Liver (tissue), 9 donors: ENCODE data around the gene GPR87. TPM values are rescaled to one million over a fixed set of nuclear protein-coding genes. Genes with fewer than 3 reads are reported as not detected.

Experiments
- DNase-seq: peaks from one replicate; pipeline ENCODE4 v3.0.0-alpha.2; 2017; ENCODE audit warnings: low spot score
- H3K27ac ChIP-seq, 2 donors: one replicate each; pipeline ENCODE4 v1.7.0; 2013; ENCODE audit warnings: inconsistent platforms in 2 of 2, low read length in 2 of 2, control low read depth in 1 of 2, low read depth in 1 of 2, mild to moderate bottlenecking in 1 of 2
- H3K27me3 ChIP-seq, 4 donors: one replicate each; pipeline versions ENCODE4 v1.6.1 to v1.7.0; 2013; ENCODE audit warnings: low read length in 3 of 4, inconsistent platforms in 1 of 4, mild to moderate bottlenecking in 1 of 4, moderate library complexity in 1 of 4; ENCODE audit not compliant: control insufficient read depth in 4 of 4, insufficient read depth in 4 of 4
- H3K36me3 ChIP-seq, 4 donors: one replicate each; pipeline versions ENCODE4 v1.6.1 to v1.7.0; 2013; ENCODE audit warnings: low read length in 3 of 4, mild to moderate bottlenecking in 3 of 4, low read depth in 1 of 4, moderate library complexity in 1 of 4; ENCODE audit not compliant: control insufficient read depth in 4 of 4, insufficient read depth in 3 of 4
- H3K4me1 ChIP-seq, 4 donors: one replicate each; pipeline versions ENCODE4 v1.6.1 to v1.7.0; 2013; ENCODE audit warnings: low read length in 3 of 4, mild to moderate bottlenecking in 3 of 4, moderate library complexity in 1 of 4; ENCODE audit not compliant: control insufficient read depth in 4 of 4, insufficient read depth in 4 of 4
- H3K4me3 ChIP-seq, 3 donors: one replicate each; pipeline versions ENCODE4 v1.6.1 to v1.7.0; 2013; ENCODE audit warnings: low read length in 3 of 3, control low read depth in 1 of 3, low read depth in 1 of 3, mild to moderate bottlenecking in 1 of 3
- H3K9ac ChIP-seq, 2 donors: one replicate each; pipeline ENCODE4 v1.7.0; 2013; ENCODE audit warnings: low read length in 2 of 2, mild to moderate bottlenecking in 2 of 2, moderate library complexity in 2 of 2, control low read depth in 1 of 2, low read depth in 1 of 2
- H3K9me3 ChIP-seq, 4 donors: one replicate each; pipeline versions ENCODE4 v1.6.1 to v1.7.0; 2013; ENCODE audit warnings: low read length in 3 of 4; ENCODE audit not compliant: control insufficient read depth in 4 of 4
- EGR1 ChIP-seq, 2 donors: IDR thresholded peaks; 2 replicates each; pipeline ENCODE4 v1.6.1; 2016 to 2018; ENCODE audit warnings: antibody characterized with exemption in 2 of 2, low read depth in 2 of 2
- FOXA1 ChIP-seq: IDR thresholded peaks from 2 replicates; pipeline ENCODE4 v1.6.1; 2016; ENCODE audit warnings: antibody characterized with exemption
- FOXA2 ChIP-seq: IDR thresholded peaks from 2 replicates; pipeline ENCODE4 v1.6.1; 2016; ENCODE audit warnings: antibody characterized with exemption
- GABPA ChIP-seq, 2 donors: IDR thresholded peaks in 1 of 2; conservative IDR thresholded peaks in 1 of 2; 2 replicates each; pipeline ENCODE4 v1.6.1; 2016; ENCODE audit warnings: antibody characterized with exemption in 2 of 2, mild to moderate bottlenecking in 1 of 2, moderate library complexity in 1 of 2
- HNF4A ChIP-seq, 2 donors: conservative IDR thresholded peaks; 2 replicates each; pipeline ENCODE4 v1.6.1; 2016; ENCODE audit warnings: antibody characterized with exemption in 2 of 2, mild to moderate bottlenecking in 2 of 2
- HNF4G ChIP-seq: IDR thresholded peaks from 2 replicates; pipeline ENCODE4 v1.6.1; 2016; ENCODE audit warnings: antibody characterized with exemption
- JUND ChIP-seq, 2 donors: IDR thresholded peaks; 2 replicates each; pipeline ENCODE4 v1.6.1; 2016; ENCODE audit warnings: antibody characterized with exemption in 2 of 2
- MAX ChIP-seq: IDR thresholded peaks from 2 replicates; pipeline ENCODE4 v1.6.1; 2016; ENCODE audit warnings: antibody characterized with exemption
- NR2F2 ChIP-seq: IDR thresholded peaks from 2 replicates; pipeline ENCODE4 v1.6.1; 2016; ENCODE audit warnings: antibody characterized with exemption
- RAD21 ChIP-seq, 2 donors: IDR thresholded peaks; 2 replicates each; pipeline ENCODE4 v1.6.1; 2016; ENCODE audit warnings: antibody characterized with exemption in 2 of 2, mild to moderate bottlenecking in 2 of 2
- SP1 ChIP-seq: IDR thresholded peaks from 2 replicates; pipeline ENCODE4 v1.6.1; 2018; ENCODE audit warnings: antibody characterized with exemption, mild to moderate bottlenecking
- TAF1 ChIP-seq: conservative IDR thresholded peaks from 2 replicates; pipeline ENCODE4 v1.6.1; 2016; ENCODE audit warnings: antibody characterized with exemption, mild to moderate bottlenecking
- YY1 ChIP-seq: IDR thresholded peaks from 2 replicates; pipeline ENCODE4 v1.6.1; 2016; ENCODE audit warnings: antibody characterized with exemption, mild to moderate bottlenecking
- ZBTB33 ChIP-seq: IDR thresholded peaks from 2 replicates; pipeline ENCODE4 v1.6.1; 2016; ENCODE audit warnings: antibody characterized with exemption
- WGBS: extraction: QIAGEN DNeasy Blood & Tissue Kit; methylation state at CpG from one replicate; pipeline ENCODE4 v1.1.7; 2013; 5-methylcytosine and 5-hydroxymethylcytosine counted together
- polyA plus RNA-seq, 2 donors: library from polyadenylated mRNA; stranded (reverse) in 1 of 2; unstranded in 1 of 2; fragments of 200-250 nt in 1 of 2; fragments of >200 nt in 1 of 2; fragmentation: Nextera tagmentation in 1 of 2; extraction: Ambion mirVana in 1 of 2; gene quantifications; one replicate each; pipeline versions ENCODE4 v1.2.1 to v1.2.3, GENCODE V29; 2013 to 2015
- total RNA-seq, 2 donors: library from RNA; depleted of rRNA; stranded (reverse); fragments of >200 nt; gene quantifications; one replicate each; pipeline ENCODE4 v1.2.3, GENCODE V29; 2014
- TF ChIP-seq, protein P1 (sequence below): IDR thresholded peaks from 2 replicates; pipeline ENCODE4 v1.6.1; 2016; ENCODE audit warnings: antibody characterized with exemption, mild to moderate bottlenecking
- TF ChIP-seq, protein P2 (sequence below): IDR thresholded peaks from 2 replicates; pipeline ENCODE4 v1.6.1; 2016; ENCODE audit warnings: antibody characterized with exemption
- donor health status: healthy.
- donor health status: healthy.
- donor health status: healthy.
- donor health status: healthy.
- donor health status: healthy.

The GPR87 gene
- total and polyA plus RNA-seq, 4 donors = not detected

DNA sequence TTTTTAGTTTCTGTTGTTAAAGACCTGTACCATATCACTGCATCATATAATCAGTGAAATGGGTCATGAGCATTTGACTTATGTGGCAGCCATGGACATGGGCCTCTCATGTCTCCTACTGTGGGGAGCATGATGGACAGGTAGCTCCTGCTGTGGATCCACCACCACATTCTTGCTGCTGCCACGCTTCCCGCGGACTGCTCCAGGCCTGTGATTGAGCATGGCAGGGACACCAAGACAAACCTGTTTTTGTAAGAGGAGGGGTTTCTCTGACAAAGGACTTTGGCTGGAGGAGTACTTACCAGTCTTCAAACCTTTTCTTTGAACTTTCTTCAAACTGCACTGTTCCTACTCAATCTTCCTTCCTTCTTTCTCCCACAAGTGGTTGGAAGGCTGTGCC lies 20.4 kb downstream of the GPR87 start (continued):
- TF ChIP-seq, protein P1, sequence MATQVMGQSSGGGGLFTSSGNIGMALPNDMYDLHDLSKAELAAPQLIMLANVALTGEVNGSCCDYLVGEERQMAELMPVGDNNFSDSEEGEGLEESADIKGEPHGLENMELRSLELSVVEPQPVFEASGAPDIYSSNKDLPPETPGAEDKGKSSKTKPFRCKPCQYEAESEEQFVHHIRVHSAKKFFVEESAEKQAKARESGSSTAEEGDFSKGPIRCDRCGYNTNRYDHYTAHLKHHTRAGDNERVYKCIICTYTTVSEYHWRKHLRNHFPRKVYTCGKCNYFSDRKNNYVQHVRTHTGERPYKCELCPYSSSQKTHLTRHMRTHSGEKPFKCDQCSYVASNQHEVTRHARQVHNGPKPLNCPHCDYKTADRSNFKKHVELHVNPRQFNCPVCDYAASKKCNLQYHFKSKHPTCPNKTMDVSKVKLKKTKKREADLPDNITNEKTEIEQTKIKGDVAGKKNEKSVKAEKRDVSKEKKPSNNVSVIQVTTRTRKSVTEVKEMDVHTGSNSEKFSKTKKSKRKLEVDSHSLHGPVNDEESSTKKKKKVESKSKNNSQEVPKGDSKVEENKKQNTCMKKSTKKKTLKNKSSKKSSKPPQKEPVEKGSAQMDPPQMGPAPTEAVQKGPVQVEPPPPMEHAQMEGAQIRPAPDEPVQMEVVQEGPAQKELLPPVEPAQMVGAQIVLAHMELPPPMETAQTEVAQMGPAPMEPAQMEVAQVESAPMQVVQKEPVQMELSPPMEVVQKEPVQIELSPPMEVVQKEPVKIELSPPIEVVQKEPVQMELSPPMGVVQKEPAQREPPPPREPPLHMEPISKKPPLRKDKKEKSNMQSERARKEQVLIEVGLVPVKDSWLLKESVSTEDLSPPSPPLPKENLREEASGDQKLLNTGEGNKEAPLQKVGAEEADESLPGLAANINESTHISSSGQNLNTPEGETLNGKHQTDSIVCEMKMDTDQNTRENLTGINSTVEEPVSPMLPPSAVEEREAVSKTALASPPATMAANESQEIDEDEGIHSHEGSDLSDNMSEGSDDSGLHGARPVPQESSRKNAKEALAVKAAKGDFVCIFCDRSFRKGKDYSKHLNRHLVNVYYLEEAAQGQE = no peak
- TF ChIP-seq EGR1 (IDR thresholded peaks at IDR 0.05; ENCODE audit: low read depth in 2 of 2) (no peak), JUND (IDR thresholded peaks at IDR 0.05) (no peak), NR2F2 (no peak), FOXA2 (no peak), GABPA (IDR thresholded peaks at IDR 0.05 in 1 of 2, conservative IDR thresholded peaks at IDR 0.05 in 1 of 2) (no peak), MAX (no peak), HNF4G (no peak), HNF4A (conservative IDR thresholded peaks at IDR 0.05) (no peak), RAD21 (IDR thresholded peaks at IDR 0.05) (no peak)
- TF ChIP-seq, protein P2, sequence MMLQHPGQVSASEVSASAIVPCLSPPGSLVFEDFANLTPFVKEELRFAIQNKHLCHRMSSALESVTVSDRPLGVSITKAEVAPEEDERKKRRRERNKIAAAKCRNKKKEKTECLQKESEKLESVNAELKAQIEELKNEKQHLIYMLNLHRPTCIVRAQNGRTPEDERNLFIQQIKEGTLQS = no peak

- WGBS = 71% methylated on average over 6 of the region's 6 CpGs
- no peak for DNase-seq
- Histone ChIP-seq H3K36me3 (no peaks in the 10 kb centered on the region), H3K9ac (no peak overlapping the region), H3K9me3 (no peaks in the 10 kb centered on the region), H3K4me3 (no peak overlapping the region), H3K27ac (no peak overlapping the region), H3K27me3 (no peaks in the 10 kb centered on the region), H3K4me1 (no peaks in the 10 kb centered on the region)
- no peak for TF ChIP-seq RAD21 (IDR thresholded peaks at IDR 0.05)
- no peak for TF ChIP-seq JUND (IDR thresholded peaks at IDR 0.05)
- TF ChIP-seq, protein P1 = no peak
- no peak for TF ChIP-seq NR2F2
- TF ChIP-seq, protein P2 = no peak
- no peak for TF ChIP-seq MAX
- TF ChIP-seq YY1 = no peak
- no peak for TF ChIP-seq SP1
- TF ChIP-seq FOXA1 = no peak
- no peak for TF ChIP-seq GABPA (IDR thresholded peaks at IDR 0.05 in 1 of 2, conservative IDR thresholded peaks at IDR 0.05 in 1 of 2)
- no peak for TF ChIP-seq TAF1
- TF ChIP-seq HNF4G = no peak
- no peak for TF ChIP-seq HNF4A (conservative IDR thresholded peaks at IDR 0.05)
- TF ChIP-seq ZBTB33 = no peak
- no peak for TF ChIP-seq EGR1 (IDR thresholded peaks at IDR 0.05; ENCODE audit: low read depth in 2 of 2)
These were observed 23.5 kb downstream of the GPR87 start for GRCh38 chr3:151293127-151293526.
